CD4-positive, alpha-beta T cell treated with Interleukin-17A for 4 hours (primary cell): ENCODE measurements around the gene LIPE.

Experiments
- DNase-seq: peaks from one replicate; pipeline ENCODE4 v3.0.0-alpha.2; 2020; ENCODE audit warnings: mixed read lengths

LIPE gene

GRCh38 chr19:42409477-42409876 is 17.7 kb downstream of the LIPE start:
- no peak for DNase-seq

- no peak for DNase-seq
Observed at GRCh38 chr19:42407816-42408175, 19.4 kb downstream of the LIPE start.

- DNase-seq: no peak
Observed at GRCh38 chr19:42407085-42407815, 19.9 kb downstream of the LIPE start.

- DNase-seq: no peak
Observed at GRCh38 chr19:42406111-42406510, 21.1 kb downstream of the LIPE start.

- DNase-seq: no peak
Observed at GRCh38 chr19:42403586-42403985, 23.6 kb downstream of the LIPE start.

- no peak for DNase-seq
Observed at GRCh38 chr19:42402376-42403116, 24.6 kb downstream of the LIPE start.

- DNase-seq: peak; percentile 89
Observed at GRCh38 chr19:42401365-42402303, 25.6 kb downstream of the LIPE start.

GRCh38 chr19:42400404-42400803 is 26.8 kb downstream of the LIPE start:
- DNase-seq: no peak

GRCh38 chr19:42397263-42398166 is 29.7 kb downstream of the LIPE start:
- no peak for DNase-seq

GRCh38 chr19:42396381-42397262 is 30.6 kb downstream of the LIPE start:
- peak; percentile 93 for DNase-seq

GRCh38 chr19:42394751-42395150 is 32.4 kb downstream of the LIPE start:
- DNase-seq: no peak

- DNase-seq: no peak
Observed at GRCh38 chr19:42392165-42392564, 35.0 kb downstream of the LIPE start.

GRCh38 chr19:42389899-42390298 is 37.3 kb downstream of the LIPE start, which contains the start of gene CNFN:
Gene CNFN, minus strand, starts transcription at chr19:42390297. Its CDS starts 1,260 bp downstream, at chr19:42389037.
- no peak for DNase-seq

GRCh38 chr19:42388851-42389489 is 38.2 kb downstream of the LIPE start:
- DNase-seq: no peak

GRCh38 chr19:42386974-42387707 is 40.0 kb downstream of the LIPE start:
- peak; percentile 79 for DNase-seq

- no peak for DNase-seq
Observed at GRCh38 chr19:42380155-42380554, 47.0 kb downstream of the LIPE start.

- no peak for DNase-seq
Observed at GRCh38 chr19:42378225-42379215, 48.7 kb downstream of the LIPE start.

- no peak for DNase-seq
Observed at GRCh38 chr19:42376177-42376555, 51.0 kb downstream of the LIPE start.
